H1 (cell line): ENCODE measurements around the gene TMEM116.

Experiments used
- CBX8 ChIP-seq: fragments of 300-800, 300-1000 bp; sonication (generic); IDR thresholded peaks from 2 replicates; pipeline ENCODE4 v1.7.1; 2016; ENCODE audit warnings: low read depth, low read length, borderline replicate concordance
- CTBP2 ChIP-seq: IDR thresholded peaks from 2 replicates; pipeline ENCODE4 v1.7.0; 2011; ENCODE audit warnings: borderline replicate concordance, mild to moderate bottlenecking, moderate library complexity, mixed read lengths, low read length; ENCODE audit not compliant: insufficient read depth, insufficient read length
- FOSL1 ChIP-seq: IDR thresholded peaks from 2 replicates; pipeline ENCODE4 v1.6.1; 2011; ENCODE audit warnings: mild to moderate bottlenecking, low read depth, low read length, moderate library complexity; ENCODE audit not compliant: insufficient read depth
- POLR2AphosphoS5 ChIP-seq: IDR thresholded peaks from 2 replicates; pipeline ENCODE4 v1.6.1; 2011; ENCODE audit warnings: low read depth, low read length
- RAD21 ChIP-seq, 2 experiments: IDR thresholded peaks in 1 of 2; conservative IDR thresholded peaks in 1 of 2; 2 replicates each; pipeline ENCODE4 v1.6.1; 2011; ENCODE audit warnings: low read depth in 2 of 2, low read length in 2 of 2, improper control_type of control experiment in 1 of 2, inconsistent platforms in 1 of 2, mild to moderate bottlenecking in 1 of 2, moderate library complexity in 1 of 2
- TAF1 ChIP-seq: IDR thresholded peaks from 2 replicates; pipeline ENCODE4 v1.6.1; 2011; ENCODE audit warnings: mild to moderate bottlenecking, low read depth, low read length

- TF ChIP-seq CTBP2 (no peak), TAF1 (no peak), CBX8 (no peak), RAD21 (IDR thresholded peaks at IDR 0.05 in 1 of 2, conservative IDR thresholded peaks at IDR 0.05 in 1 of 2; ENCODE audit: low read depth in 2 of 2, low read length in 2 of 2) (no peak), FOSL1 (no peak), POLR2AphosphoS5 (no peak)
Measured at GRCh38 chr12:111997300-111997699, 15.7 kb downstream of the TMEM116 start.
